H9 (cell line): ENCODE data around the gene THOP1. TPM values are rescaled to one million over a fixed set of nuclear protein-coding genes. Genes with fewer than 3 reads are reported as not detected.

Source experiments
- DNase-seq: peaks from one replicate; pipeline ENCODE4 v3.0.0-alpha.2; 2017
- H2AFZ ChIP-seq: one replicate; pipeline ENCODE4 v1.6.1; 2013; ENCODE audit warnings: mild to moderate bottlenecking, low read length, control low read depth, moderate library complexity
- H2AK5ac ChIP-seq: 2 replicates; pipeline ENCODE4 v1.6.1; 2013; ENCODE audit warnings: low read length, control low read depth, mixed read lengths; ENCODE audit not compliant: insufficient read length
- H2BK120ac ChIP-seq: one replicate; pipeline ENCODE4 v1.6.1; 2013; ENCODE audit warnings: low read depth, mild to moderate bottlenecking, low read length, control low read depth, inconsistent platforms; ENCODE audit not compliant: poor library complexity, severe bottlenecking
- H2BK12ac ChIP-seq: 2 replicates; pipeline ENCODE4 v1.6.1; 2013; ENCODE audit warnings: low read length, control low read depth, mixed read lengths, low read depth; ENCODE audit not compliant: insufficient read length
- H2BK15ac ChIP-seq: 2 replicates; pipeline ENCODE4 v1.6.1; 2013; ENCODE audit warnings: low read depth, low read length, control low read depth
- H2BK20ac ChIP-seq: one replicate; pipeline ENCODE4 v1.6.1; 2013; ENCODE audit warnings: low read depth, mild to moderate bottlenecking, low read length, control low read depth, inconsistent platforms; ENCODE audit not compliant: poor library complexity, severe bottlenecking
- H2BK5ac ChIP-seq: 2 replicates; pipeline ENCODE4 v1.6.1; 2013; ENCODE audit warnings: low read length, control low read depth, mixed read lengths; ENCODE audit not compliant: insufficient read length
- H3K14ac ChIP-seq: 2 replicates; pipeline ENCODE4 v1.6.1; 2013; ENCODE audit warnings: low read length, control low read depth; ENCODE audit not compliant: insufficient read depth
- H3K18ac ChIP-seq: 2 replicates; pipeline ENCODE4 v1.6.1; 2013; ENCODE audit warnings: low read depth, mild to moderate bottlenecking, mixed read lengths, low read length, control low read depth; ENCODE audit not compliant: insufficient read length
- H3K23ac ChIP-seq: 2 replicates; pipeline ENCODE4 v1.6.1; 2013; ENCODE audit warnings: low read length, control low read depth, mixed read lengths, low read depth; ENCODE audit not compliant: insufficient read length
- H3K23me2 ChIP-seq: 2 replicates; pipeline ENCODE4 v1.6.1; 2013; ENCODE audit warnings: low read depth, mild to moderate bottlenecking, mixed read lengths, low read length, control low read depth; ENCODE audit not compliant: insufficient read length, poor library complexity, severe bottlenecking
- H3K27ac ChIP-seq: 2 replicates; pipeline ENCODE4 v1.5.1; 2013; ENCODE audit warnings: low read length, control low read depth, mixed read lengths, low read depth; ENCODE audit not compliant: insufficient read length
- H3K27me3 ChIP-seq: 2 replicates; pipeline ENCODE4 v1.6.1; 2013; ENCODE audit warnings: low read length, control low read depth, inconsistent platforms; ENCODE audit not compliant: insufficient read depth
- H3K4ac ChIP-seq: 2 replicates; pipeline ENCODE4 v1.6.1; 2013; ENCODE audit warnings: low read depth, mild to moderate bottlenecking, control low read depth, inconsistent platforms, low read length, moderate library complexity
- H3K4me1 ChIP-seq: 2 replicates; pipeline ENCODE4 v1.6.1; 2013; ENCODE audit warnings: low read length, control low read depth, inconsistent platforms; ENCODE audit not compliant: insufficient read depth
- H3K4me2 ChIP-seq: 2 replicates; pipeline ENCODE4 v1.6.1; 2013; ENCODE audit warnings: low read length, control low read depth, mixed read lengths; ENCODE audit not compliant: insufficient read length, insufficient read depth
- H3K56ac ChIP-seq: 2 replicates; pipeline ENCODE4 v1.6.1; 2013; ENCODE audit warnings: low read depth, mild to moderate bottlenecking, mixed read lengths, low read length, control low read depth; ENCODE audit not compliant: insufficient read length
- H3K79me1 ChIP-seq: 2 replicates; pipeline ENCODE4 v1.6.1; 2013; ENCODE audit warnings: low read depth, mild to moderate bottlenecking, moderate library complexity, low read length, control low read depth, inconsistent platforms; ENCODE audit not compliant: insufficient read depth, poor library complexity, severe bottlenecking
- H3K79me2 ChIP-seq: 2 replicates; pipeline ENCODE4 v1.6.1; 2013; ENCODE audit warnings: low read length, control low read depth, inconsistent platforms; ENCODE audit not compliant: insufficient read depth
- H3K9ac ChIP-seq: 2 replicates; pipeline ENCODE4 v1.6.1; 2013; ENCODE audit warnings: low read length, control low read depth, mixed read lengths; ENCODE audit not compliant: insufficient read length; ENCODE audit errors: extremely low read depth
- H3K9me3 ChIP-seq: one replicate; pipeline ENCODE4 v1.6.1; 2013; ENCODE audit warnings: low read depth, low read length, inconsistent platforms; ENCODE audit not compliant: control insufficient read depth
- H3T11ph ChIP-seq: one replicate; pipeline ENCODE4 v1.6.1; 2013; ENCODE audit warnings: mild to moderate bottlenecking, low read length, control low read depth, inconsistent platforms
- H4K20me1 ChIP-seq: one replicate; pipeline ENCODE4 v1.6.1; 2013; ENCODE audit not compliant: control insufficient read depth, insufficient read length, insufficient read depth
- H4K5ac ChIP-seq: 2 replicates; pipeline ENCODE4 v1.6.1; 2013; ENCODE audit warnings: low read depth, mild to moderate bottlenecking, mixed read lengths, low read length, control low read depth; ENCODE audit not compliant: insufficient read length
- H4K8ac ChIP-seq: replicated peaks from 2 replicates; pipeline ENCODE4 v1.6.1; 2013; ENCODE audit warnings: low read length, control low read depth, mixed read lengths, low read depth; ENCODE audit not compliant: insufficient read length
- H4K91ac ChIP-seq: 2 replicates; pipeline ENCODE4 v1.6.1; 2013; ENCODE audit warnings: low read depth, mild to moderate bottlenecking, moderate library complexity, mixed read lengths, low read length, control low read depth; ENCODE audit not compliant: insufficient read length
- H3K27ac Mint-ChIP-seq, 3 experiments: 2 replicates in 2 of 3; 3 replicates in 1 of 3; pipeline ENCODE4 v1.8.0; 2020 to 2021; ENCODE audit warnings: mixed read lengths in 3 of 3, mild to moderate bottlenecking in 1 of 3, moderate library complexity in 1 of 3
- H3K27me3 Mint-ChIP-seq: 2 replicates; pipeline ENCODE4 v1.8.0; 2021; ENCODE audit warnings: low read depth, mild to moderate bottlenecking, moderate library complexity, mixed read lengths
- H3K36me3 Mint-ChIP-seq, 3 experiments: 2 replicates in 2 of 3; 3 replicates in 1 of 3; pipeline ENCODE4 v1.8.0; 2020 to 2021; ENCODE audit warnings: low read depth in 3 of 3, mixed read lengths in 3 of 3; ENCODE audit not compliant: insufficient read depth in 1 of 3
- H3K4me1 Mint-ChIP-seq, 2 experiments: 2 replicates each; pipeline ENCODE4 v1.8.0; 2020; ENCODE audit warnings: mixed read lengths in 2 of 2
- H3K4me3 Mint-ChIP-seq, 2 experiments: 2 replicates in 1 of 2; 3 replicates in 1 of 2; pipeline ENCODE4 v1.8.0; 2020 to 2021; ENCODE audit warnings: mild to moderate bottlenecking in 2 of 2, mixed read lengths in 2 of 2, moderate library complexity in 1 of 2
- H3K9me3 Mint-ChIP-seq, 2 experiments: 2 replicates in 1 of 2; 3 replicates in 1 of 2; pipeline ENCODE4 v1.8.0; 2020; ENCODE audit warnings: mild to moderate bottlenecking in 2 of 2, mixed read lengths in 2 of 2, moderate library complexity in 1 of 2
- CTCF ChIP-seq: fragments of 200-600 bp; sonication (generic); conservative IDR thresholded peaks from 3 replicates; pipeline ENCODE4 v1.8.0; 2021; ENCODE audit warnings: antibody characterized with exemption, mild to moderate bottlenecking
- WGBS: extraction: QIAGEN DNeasy Blood & Tissue Kit; methylation state at CpG from one replicate; pipeline ENCODE4 v1.1.7; 2013; ENCODE audit warnings: missing lambda C conversion rate, low lambda C conversion rate, mixed read lengths; ENCODE audit not compliant: insufficient read length; ENCODE audit errors: extremely low coverage; 5-methylcytosine and 5-hydroxymethylcytosine counted together
- total RNA-seq: library from RNA; stranded (reverse); gene quantifications from 2 replicates; pipeline ENCODE4 v1.2.1, GENCODE V29; 2021

THOP1 gene
- total RNA-seq, 1 experiment from 2014 or later = 150 TPM

DNA sequence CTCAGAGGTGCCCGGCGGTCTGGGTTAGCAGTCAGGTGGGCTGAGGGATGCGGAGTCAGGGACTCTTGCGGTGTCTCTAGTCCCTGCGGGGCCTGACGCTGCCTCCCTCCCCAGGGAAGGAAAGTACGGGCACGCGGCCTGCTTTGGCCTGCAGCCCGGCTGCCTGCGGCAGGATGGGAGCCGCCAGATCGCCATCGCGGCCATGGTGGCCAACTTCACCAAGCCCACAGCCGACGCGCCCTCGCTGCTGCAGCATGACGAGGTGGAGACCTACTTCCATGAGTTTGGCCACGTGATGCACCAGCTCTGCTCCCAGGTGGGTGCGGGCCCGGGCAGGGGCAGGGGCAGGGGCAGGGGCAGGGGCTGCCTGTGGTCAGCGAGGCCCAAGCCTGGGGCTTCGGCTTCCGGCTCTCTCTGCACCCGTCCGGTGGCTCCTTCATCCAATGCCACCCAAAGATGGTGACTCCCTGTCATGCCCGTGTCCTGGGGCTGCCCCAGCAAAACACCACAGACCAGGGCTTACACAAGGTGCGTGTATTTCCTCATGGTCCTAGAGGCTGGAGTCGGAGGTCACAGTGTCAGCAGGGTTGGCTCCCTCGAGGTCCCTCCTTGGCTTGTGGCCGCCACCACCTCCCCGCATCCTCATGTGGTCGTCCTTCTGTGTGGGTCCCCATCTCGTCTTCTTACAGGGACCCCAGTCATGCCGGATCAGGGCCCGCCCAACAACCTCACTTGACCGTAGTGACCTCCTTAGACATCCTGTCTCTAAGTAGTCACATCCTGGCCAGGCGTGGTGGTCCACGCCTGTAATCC, 23.0 kb downstream of the THOP1 start:
- no peak overlapping the region for H3K14ac ChIP-seq
- H2AK5ac ChIP-seq = no peak overlapping the region
- H3K9me3 ChIP-seq = no peaks in the 10 kb centered on the region
- no peaks in the 10 kb centered on the region for H3K4me1 ChIP-seq
- H3K23ac ChIP-seq = no peak overlapping the region
- H3K27ac Mint-ChIP-seq = no peak overlapping the region
- no peak overlapping the region for H3K27ac ChIP-seq
- H2BK20ac ChIP-seq = no peak overlapping the region
- H3T11ph ChIP-seq = no peak overlapping the region
- H3K79me2 ChIP-seq = no peaks in the 10 kb centered on the region
- no peaks in the 10 kb centered on the region for H3K4me1 Mint-ChIP-seq
- H3K9me3 Mint-ChIP-seq = no peaks in the 10 kb centered on the region
- H4K91ac ChIP-seq = no peak overlapping the region
- H2BK5ac ChIP-seq = no peak overlapping the region
- no peaks in the 10 kb centered on the region for H4K20me1 ChIP-seq
- no peak overlapping the region for H3K9ac ChIP-seq
- no CpG with 5 or more reads among the region's 41 CpGs for WGBS
- peaks cover 17 to 61% (median 53%) of the 10 kb centered on the region in 3 experiments for H3K36me3 Mint-ChIP-seq
- no peak overlapping the region for H3K4ac ChIP-seq
- no peak overlapping the region for H3K56ac ChIP-seq
- H4K5ac ChIP-seq = no peak overlapping the region
- no peak overlapping the region for H3K4me3 Mint-ChIP-seq
- H2BK120ac ChIP-seq = no peak overlapping the region
- no peak overlapping the region for H2BK15ac ChIP-seq
- H3K18ac ChIP-seq = no peak overlapping the region
- no peaks in the 10 kb centered on the region; the same call in 1 of the 2 replicates for H3K27me3 Mint-ChIP-seq
- H3K4me2 ChIP-seq = no peak overlapping the region
- no peaks in the 10 kb centered on the region for H3K79me1 ChIP-seq
- H2AFZ ChIP-seq = no peak overlapping the region
- no peak for TF ChIP-seq CTCF
- no peak overlapping the region for H2BK12ac ChIP-seq
- no peaks in the 10 kb centered on the region for H3K27me3 ChIP-seq
- H3K23me2 ChIP-seq = no peaks in the 10 kb centered on the region
- no peak overlapping the region for H4K8ac ChIP-seq
- no peak for DNase-seq
